Measurements from ENCODE around the gene SYT17. TPM values are rescaled to one million over a fixed set of nuclear protein-coding genes. Genes with fewer than 3 reads are reported as not detected.
A peak's percentile ranks its signal among the peaks of the same experiment; 100 is the strongest.

SYT17 gene
- total and polyA plus RNA-seq, 11 donors = 0.23 to 5.2 (median 0.66) TPM

GRCh38 chr16:19290860-19291259, 122.8 kb downstream of the SYT17 start:
- 82 to 84% (median 84%) methylated on average over 2 of the region's 2 CpGs for WGBS, 4 donors
- intact Hi-C loops (cut with DNase I) = no loop called here
- no peak overlapping the region for H3K4me3 ChIP-seq
- no peak overlapping the region for H3K27ac ChIP-seq
- H3K27me3 ChIP-seq = peaks cover 0 to 8% (median 0%) of the 10 kb centered on the region in 9 donors
- peaks cover 0 to 18% (median 0%) of the 10 kb centered on the region in 12 donors for H3K4me1 ChIP-seq
- DNase-seq = no peak
- H3K9me3 ChIP-seq = no peaks in the 10 kb centered on the region
- TF ChIP-seq POLR2A (IDR thresholded peaks at IDR 0.05) (no peak), CTCF (IDR thresholded peaks at IDR 0.05) (no peak)
- no peak for ATAC-seq
- H3K36me3 ChIP-seq = no peaks in the 10 kb centered on the region

- WGBS, 4 donors = 32 to 52% (median 48%) methylated on average over 4 of the region's 4 CpGs
- Histone ChIP-seq H3K36me3 (no peaks in the 10 kb centered on the region), H3K9me3 (no peaks in the 10 kb centered on the region), H3K4me3 (no peak overlapping the region), H3K27me3 (peaks cover 0 to 8% (median 0%) of the 10 kb centered on the region in 9 donors), H3K27ac (no peak overlapping the region), H3K4me1 (peaks cover 0 to 18% (median 0%) of the 10 kb centered on the region in 12 donors)
- no peak for TF ChIP-seq POLR2A (IDR thresholded peaks at IDR 0.05)
- TF ChIP-seq CTCF (IDR thresholded peaks at IDR 0.05) = no peak
- no peak for ATAC-seq
- intact Hi-C loops (cut with DNase I) = no loop called here
- no peak for DNase-seq
These were observed 123.4 kb downstream of the SYT17 start for GRCh38 chr16:19291475-19291874.

- Histone ChIP-seq H3K36me3 (no peaks in the 10 kb centered on the region), H3K4me1 (peaks cover 0 to 18% (median 0%) of the 10 kb centered on the region in 12 donors), H3K27me3 (peaks cover 0 to 8% (median 0%) of the 10 kb centered on the region in 9 donors), H3K27ac (no peak overlapping the region), H3K9me3 (no peaks in the 10 kb centered on the region), H3K4me3 (no peak overlapping the region)
- DNase-seq = no peak
- ATAC-seq = no peak
- WGBS, 4 donors = 52 to 58% (median 55%) methylated on average over 5 of the region's 5 CpGs
- TF ChIP-seq CTCF (IDR thresholded peaks at IDR 0.05) = no peak
- no peak for TF ChIP-seq POLR2A (IDR thresholded peaks at IDR 0.05)
- intact Hi-C loops (cut with DNase I) = no loop called here
These were observed 124.1 kb downstream of the SYT17 start for GRCh38 chr16:19292186-19292585.

- ATAC-seq = peak; percentile 66 to 95 (median 89)
- Histone ChIP-seq H3K4me3 (no peak overlapping the region), H3K9me3 (no peaks in the 10 kb centered on the region), H3K27ac (peak overlapping the region in 2 of 12 donors; percentile 28 to 69), H3K4me1 (peaks cover 0 to 18% (median 0%) of the 10 kb centered on the region in 12 donors), H3K27me3 (peaks cover 0 to 5% (median 0%) of the 10 kb centered on the region in 9 donors), H3K36me3 (no peaks in the 10 kb centered on the region)
- intact Hi-C loops (cut with DNase I) = no loop called here
- TF ChIP-seq CTCF (IDR thresholded peaks at IDR 0.05) (no peak), POLR2A (IDR thresholded peaks at IDR 0.05) (no peak)
- DNase-seq = peak in 4 of 5 donors; percentile 56 to 82 (median 59)
- 19 to 25% (median 20%) methylated on average over 5 of the region's 5 CpGs for WGBS, 4 donors
These were observed 126.2 kb downstream of the SYT17 start for GRCh38 chr16:19294156-19294649.
